Effector memory CD4-positive, alpha-beta T cell (primary cell): ENCODE data around the gene SAMD4B.
"Not testable (repeated sequence)": the region's sequence is repeated elsewhere in the genome, so short reads cannot be mapped to it uniquely, and the experiment has no call there.

ENCODE experiments used
- DNase-seq, 3 donors: peaks; one replicate each; pipeline ENCODE4 v3.0.0-alpha.2; 2020
- H3K27ac ChIP-seq: 2 replicates; pipeline ENCODE4 v1.7.0; 2013; ENCODE audit warnings: mild to moderate bottlenecking, low read length, moderate library complexity; ENCODE audit not compliant: insufficient read depth, poor library complexity, severe bottlenecking
- H3K27me3 ChIP-seq: replicated peaks from 2 replicates; pipeline ENCODE4 v1.7.0; 2013; ENCODE audit warnings: mild to moderate bottlenecking, low read length; ENCODE audit not compliant: insufficient read depth, control insufficient read depth, poor library complexity, severe bottlenecking
- H3K36me3 ChIP-seq: 2 replicates; pipeline ENCODE4 v1.7.0; 2013; ENCODE audit warnings: mild to moderate bottlenecking, low read length, moderate library complexity; ENCODE audit not compliant: control insufficient read depth, insufficient read depth
- H3K4me1 ChIP-seq: 2 replicates; pipeline ENCODE4 v1.7.0; 2013; ENCODE audit warnings: low read length, mild to moderate bottlenecking; ENCODE audit not compliant: control insufficient read depth, insufficient read depth, poor library complexity, severe bottlenecking
- H3K4me3 ChIP-seq: 2 replicates; pipeline ENCODE4 v1.7.0; 2013; ENCODE audit warnings: low read length, low read depth, mild to moderate bottlenecking; ENCODE audit not compliant: insufficient read depth, poor library complexity, severe bottlenecking
- H3K9me3 ChIP-seq: 2 replicates; pipeline ENCODE4 v1.7.0; 2013; ENCODE audit warnings: mild to moderate bottlenecking, low read length, moderate library complexity; ENCODE audit not compliant: control insufficient read depth

The SAMD4B gene

DNA sequence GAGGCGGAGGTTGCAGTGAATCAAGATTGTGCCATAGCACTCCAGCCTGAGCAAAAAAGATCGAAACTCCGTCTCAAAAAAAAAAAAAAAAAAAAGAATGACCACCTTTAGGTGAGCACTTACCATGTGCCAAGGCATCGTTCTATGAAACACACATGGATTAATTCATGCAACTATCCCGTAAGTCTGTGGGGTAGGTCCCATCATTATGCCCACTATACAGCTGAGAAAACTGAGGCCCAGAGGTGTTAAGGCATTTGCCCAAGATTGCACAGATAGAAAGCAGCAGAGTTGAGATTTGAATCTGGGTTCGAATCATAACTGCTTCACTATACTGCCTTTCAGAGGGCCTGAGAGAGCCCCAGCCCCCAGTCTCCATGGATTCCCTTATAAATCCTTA lies 8.7 kb upstream of the SAMD4B start:
- H3K4me1 ChIP-seq = peaks cover 17% of the 10 kb centered on the region
- no peaks in the 10 kb centered on the region for H3K27me3 ChIP-seq
- H3K4me3 ChIP-seq = no peak overlapping the region
- peak overlapping the region; percentile 37 for H3K27ac ChIP-seq
- no peaks in the 10 kb centered on the region for H3K9me3 ChIP-seq
- peaks cover 25% of the 10 kb centered on the region for H3K36me3 ChIP-seq
- DNase-seq = no peak

GRCh38 chr19:39334444-39334976 lies 7.7 kb upstream of the SAMD4B start:
- no peaks in the 10 kb centered on the region for H3K9me3 ChIP-seq
- DNase-seq = no peak
- peak overlapping the region; percentile 92 for H3K27ac ChIP-seq
- H3K4me1 ChIP-seq = peaks cover 17% of the 10 kb centered on the region
- H3K4me3 ChIP-seq = peak overlapping the region; percentile 89
- peaks cover 16% of the 10 kb centered on the region for H3K36me3 ChIP-seq
- H3K27me3 ChIP-seq = no peaks in the 10 kb centered on the region

GRCh38 chr19:39335168-39335548 lies 7.1 kb upstream of the SAMD4B start:
- Histone ChIP-seq H3K27me3 (no peaks in the 10 kb centered on the region), H3K4me1 (peaks cover 17% of the 10 kb centered on the region), H3K4me3 (peak overlapping the region; percentile 89), H3K9me3 (no peaks in the 10 kb centered on the region), H3K27ac (peak overlapping the region; percentile 92), H3K36me3 (peaks cover 9% of the 10 kb centered on the region)
- peak in 1 of 3 donors; percentile 16 for DNase-seq

DNA sequence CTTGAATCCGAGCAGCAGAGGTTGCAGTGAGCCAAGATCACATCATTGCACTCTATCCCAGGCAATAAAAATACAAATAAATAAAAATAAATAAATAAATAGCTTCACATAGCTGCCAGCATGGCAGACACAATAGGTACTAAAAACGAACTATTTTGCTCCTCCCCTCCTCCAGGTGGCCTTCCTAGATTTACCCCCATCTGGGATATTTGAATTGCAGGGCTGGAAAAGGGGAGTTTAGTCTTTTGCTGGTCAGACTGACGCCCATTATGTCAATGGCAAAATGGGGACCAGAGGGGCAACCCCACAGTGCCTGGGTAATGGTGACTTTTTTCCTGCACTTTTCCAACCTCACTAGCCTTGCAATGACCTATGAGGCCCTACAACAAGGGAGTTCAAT lies 5.7 kb upstream of the SAMD4B start:
- peak overlapping the region; percentile 92 for H3K27ac ChIP-seq
- peaks cover 28% of the 10 kb centered on the region for H3K4me1 ChIP-seq
- no peak overlapping the region for H3K4me3 ChIP-seq
- H3K9me3 ChIP-seq = no peaks in the 10 kb centered on the region
- no peaks in the 10 kb centered on the region for H3K36me3 ChIP-seq
- H3K27me3 ChIP-seq = no peaks in the 10 kb centered on the region
- DNase-seq = no peak

DNA sequence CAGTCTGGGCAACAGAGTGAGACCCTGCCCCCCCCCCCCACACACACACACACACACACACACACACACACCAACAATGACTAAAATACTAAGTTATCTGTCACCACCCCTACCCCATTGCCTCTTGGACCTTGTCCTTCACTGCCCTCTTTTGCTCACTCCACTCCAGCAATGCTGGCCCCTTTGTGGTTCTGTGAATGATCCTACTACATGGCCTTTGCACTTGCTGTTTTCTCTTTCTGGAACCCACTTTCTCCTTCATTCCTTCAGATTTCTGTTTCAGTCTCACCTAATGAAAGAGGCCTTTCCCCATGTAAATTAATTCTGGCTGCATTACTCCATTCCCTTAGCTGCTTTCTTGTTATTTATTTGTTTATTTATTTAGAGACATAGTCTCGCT lies 2.5 kb upstream of the SAMD4B start:
- Histone ChIP-seq H3K9me3 (no peaks in the 10 kb centered on the region), H3K36me3 (no peaks in the 10 kb centered on the region), H3K4me1 (peaks cover 30% of the 10 kb centered on the region), H3K27me3 (no peaks in the 10 kb centered on the region), H3K27ac (no peak overlapping the region), H3K4me3 (no peak overlapping the region)
- DNase-seq = no peak

DNA sequence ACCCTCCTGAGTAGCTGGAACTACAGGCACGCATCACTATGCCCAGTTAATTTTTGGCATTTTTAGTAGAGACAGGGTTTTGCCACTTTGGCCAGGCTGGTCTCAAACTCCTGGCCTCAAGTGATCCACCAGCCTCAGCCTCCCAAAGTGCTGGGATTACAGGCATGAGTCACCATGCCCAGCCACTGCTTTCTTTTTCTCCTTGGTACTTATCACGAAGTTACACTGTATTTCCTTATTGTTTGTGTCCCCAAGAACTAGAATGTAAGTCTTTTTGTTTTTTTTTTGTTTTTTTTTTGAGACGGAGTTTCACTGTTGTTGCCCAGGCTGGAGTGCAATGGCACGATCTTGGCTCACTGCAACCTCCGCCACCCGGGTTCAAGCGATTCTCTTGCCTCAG lies 2.1 kb upstream of the SAMD4B start:
- not testable (repeated sequence) for H3K9me3 ChIP-seq, H3K27me3 ChIP-seq, H3K4me3 ChIP-seq, H3K36me3 ChIP-seq, DNase-seq, H3K27ac ChIP-seq
- H3K4me1 ChIP-seq = peaks cover 30% of the 10 kb centered on the region

DNA sequence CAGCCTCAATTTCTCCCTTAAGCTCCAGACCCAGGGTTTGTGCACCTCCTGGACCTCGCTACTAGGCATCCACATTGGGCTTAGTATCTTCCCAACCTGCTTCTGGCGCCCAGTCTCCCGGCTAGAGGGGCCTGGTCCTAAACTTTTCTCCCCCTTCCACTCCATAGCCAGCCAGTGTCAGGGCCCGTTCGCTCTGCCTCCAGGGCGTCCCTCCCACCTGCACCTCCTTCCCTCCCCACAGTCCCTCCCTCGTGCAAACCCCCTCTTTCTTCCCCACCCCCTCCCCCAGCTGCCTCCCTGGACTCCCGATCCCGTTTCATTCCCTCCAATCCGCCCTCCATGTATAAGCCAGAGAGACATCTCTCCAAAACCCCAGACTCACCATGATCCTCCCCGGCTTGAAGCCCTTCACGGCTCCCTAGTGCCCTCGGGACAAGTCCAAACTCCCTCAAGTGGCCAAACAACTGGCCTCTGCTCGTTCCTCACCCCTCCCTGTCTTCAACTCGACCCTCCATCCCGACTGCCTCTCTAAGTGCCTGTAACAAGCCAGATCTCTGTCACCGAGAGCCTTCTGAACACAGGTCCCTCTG lies 997 bp upstream of the SAMD4B start:
- DNase-seq = no peak
- no peaks in the 10 kb centered on the region for H3K36me3 ChIP-seq
- H3K9me3 ChIP-seq = no peaks in the 10 kb centered on the region
- H3K4me3 ChIP-seq = peak overlapping the region; percentile 63
- peaks cover 27% of the 10 kb centered on the region for H3K4me1 ChIP-seq
- H3K27me3 ChIP-seq = no peaks in the 10 kb centered on the region
- peak overlapping the region; percentile 69 for H3K27ac ChIP-seq

- peaks cover 24% of the 10 kb centered on the region for H3K4me1 ChIP-seq
- no peaks in the 10 kb centered on the region for H3K36me3 ChIP-seq
- H3K27me3 ChIP-seq = no peaks in the 10 kb centered on the region
- peak overlapping the region; percentile 75 for H3K27ac ChIP-seq
- no peaks in the 10 kb centered on the region for H3K9me3 ChIP-seq
- peak overlapping the region; percentile 75 for H3K4me3 ChIP-seq
- no peak for DNase-seq
These were observed 555 bp downstream of the SAMD4B start for GRCh38 chr19:39342647-39343305.

GRCh38 chr19:39345956-39346355 lies 3.7 kb downstream of the SAMD4B start:
- H3K36me3 ChIP-seq = no peaks in the 10 kb centered on the region
- no peaks in the 10 kb centered on the region for H3K27me3 ChIP-seq
- no peak for DNase-seq
- no peak overlapping the region for H3K4me3 ChIP-seq
- H3K27ac ChIP-seq = no peak overlapping the region
- H3K4me1 ChIP-seq = peaks cover 16% of the 10 kb centered on the region
- H3K9me3 ChIP-seq = no peaks in the 10 kb centered on the region

GRCh38 chr19:39347332-39348164 lies 5.3 kb downstream of the SAMD4B start:
- H3K36me3 ChIP-seq = peaks cover 8% of the 10 kb centered on the region
- no peak overlapping the region for H3K4me3 ChIP-seq
- no peaks in the 10 kb centered on the region for H3K27me3 ChIP-seq
- H3K9me3 ChIP-seq = no peaks in the 10 kb centered on the region
- no peak overlapping the region for H3K27ac ChIP-seq
- DNase-seq = no peak
- peaks cover 12% of the 10 kb centered on the region for H3K4me1 ChIP-seq
